ENCODE measurements around the gene FYN.
"Not testable (repeated sequence)": the region's sequence is repeated elsewhere in the genome, so short reads cannot be mapped to it uniquely, and the experiment has no call there.

FYN gene

GRCh38 chr6:111804627-111805235 is 68.5 kb downstream of the FYN start:
- no peak for DNase-seq

GRCh38 chr6:111803804-111804203 is 69.4 kb downstream of the FYN start:
- no peak for DNase-seq

GRCh38 chr6:111803371-111803770 is 69.9 kb downstream of the FYN start:
- DNase-seq = no peak

- DNase-seq = no peak
These were observed 70.4 kb downstream of the FYN start for GRCh38 chr6:111802720-111803330.

GRCh38 chr6:111802015-111802414 is 71.2 kb downstream of the FYN start:
- no peak for DNase-seq

GRCh38 chr6:111800821-111801220 is 72.4 kb downstream of the FYN start:
- no peak for DNase-seq

- no peak for DNase-seq
These were observed 72.9 kb downstream of the FYN start for GRCh38 chr6:111800259-111800765.

GRCh38 chr6:111799576-111800258 is 73.5 kb downstream of the FYN start:
- no peak for DNase-seq

GRCh38 chr6:111798281-111798725 is 74.9 kb downstream of the FYN start:
- no peak for DNase-seq

GRCh38 chr6:111796310-111796918 is 76.8 kb downstream of the FYN start:
- DNase-seq = no peak

GRCh38 chr6:111795558-111795957 is 77.7 kb downstream of the FYN start:
- DNase-seq = no peak

GRCh38 chr6:111794727-111795452 is 78.4 kb downstream of the FYN start:
- no peak for DNase-seq

GRCh38 chr6:111794300-111794699 is 79.0 kb downstream of the FYN start:
- DNase-seq = no peak

GRCh38 chr6:111793711-111794111 is 79.5 kb downstream of the FYN start:
- no peak for DNase-seq

- no peak for DNase-seq
These were observed 80.1 kb downstream of the FYN start for GRCh38 chr6:111792914-111793700.

GRCh38 chr6:111792241-111792640 is 81.0 kb downstream of the FYN start:
- no peak for DNase-seq

- no peak for DNase-seq
These were observed 81.8 kb downstream of the FYN start for GRCh38 chr6:111791415-111791814.

- no peak for DNase-seq
These were observed 83.7 kb downstream of the FYN start for GRCh38 chr6:111789598-111789997.

GRCh38 chr6:111788379-111789276 is 84.6 kb downstream of the FYN start:
- no peak for DNase-seq

GRCh38 chr6:111786151-111786550 is 87.1 kb downstream of the FYN start:
- not testable (repeated sequence) for DNase-seq

GRCh38 chr6:111784433-111784832 is 88.8 kb downstream of the FYN start:
- DNase-seq = no peak
